HG03521 (cell line): ENCODE results near the gene CSTF1.

Source experiments
- ATAC-seq: cut with Tn5 transposase; IDR thresholded peaks from one replicate; pipeline ENCODE4 v1.9.1; 2021; ENCODE audit warnings: mild to moderate bottlenecking, moderate library complexity; ENCODE audit not compliant: unreplicated experiment

CSTF1 gene

DNA sequence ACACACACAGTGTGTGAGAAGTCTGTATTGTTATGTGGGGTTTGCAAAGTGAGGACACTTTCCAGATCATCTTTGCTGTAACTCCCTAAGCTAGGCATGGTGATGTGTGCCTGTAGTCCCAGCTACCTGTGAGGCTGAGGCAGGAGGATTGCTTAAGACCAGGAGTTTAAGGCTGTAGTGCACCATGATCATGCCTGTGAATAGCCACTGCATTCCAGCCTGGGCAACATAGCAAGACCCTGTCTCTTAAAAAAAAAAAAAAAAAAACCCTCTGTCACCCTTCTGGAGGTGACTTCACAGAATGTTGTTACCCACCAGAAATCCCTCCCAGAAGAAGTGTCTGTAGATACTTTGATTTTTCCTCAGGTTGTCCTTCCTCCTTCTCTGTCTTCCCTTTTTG, 34.5 kb downstream of the CSTF1 start:
- no peak for ATAC-seq

DNA sequence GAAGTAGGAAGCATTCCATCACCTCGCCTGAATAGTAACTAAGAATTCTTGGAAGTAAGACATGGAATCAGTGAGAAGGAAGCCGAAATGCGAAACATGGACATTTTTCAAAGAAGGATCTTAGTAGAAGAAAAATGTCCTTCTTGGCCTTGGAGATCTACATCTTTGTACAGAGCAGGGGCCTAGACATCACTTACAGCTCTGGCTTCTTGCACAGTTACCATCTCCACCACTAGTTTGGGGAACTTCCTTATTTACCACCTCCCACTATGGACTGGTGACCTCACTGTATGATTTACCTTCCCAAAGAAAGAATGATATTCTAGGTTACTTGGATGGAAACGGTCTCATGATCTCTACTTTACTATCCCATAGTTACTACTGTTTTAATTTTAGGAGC, 35.4 kb downstream of the CSTF1 start:
- ATAC-seq = no peak

DNA sequence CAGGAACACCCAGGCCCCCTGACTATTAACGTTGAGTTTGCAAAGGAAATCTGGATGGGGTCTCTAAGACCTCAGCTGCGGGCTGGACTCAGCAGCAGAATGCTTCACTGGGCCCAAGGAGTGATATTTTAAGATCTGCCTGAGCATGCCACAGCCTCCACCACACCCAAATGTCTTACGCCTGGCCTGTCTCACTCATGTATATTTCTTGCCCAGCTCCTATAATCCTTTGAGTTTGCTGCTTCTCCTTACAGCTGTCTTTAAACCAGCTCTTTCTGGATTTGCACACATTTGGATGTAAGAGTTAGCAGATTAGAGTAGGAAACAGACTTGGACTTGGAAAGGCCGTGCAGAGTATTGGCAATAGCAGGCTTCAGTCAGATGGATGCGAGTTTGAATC, 36.0 kb downstream of the CSTF1 start:
- no peak for ATAC-seq

DNA sequence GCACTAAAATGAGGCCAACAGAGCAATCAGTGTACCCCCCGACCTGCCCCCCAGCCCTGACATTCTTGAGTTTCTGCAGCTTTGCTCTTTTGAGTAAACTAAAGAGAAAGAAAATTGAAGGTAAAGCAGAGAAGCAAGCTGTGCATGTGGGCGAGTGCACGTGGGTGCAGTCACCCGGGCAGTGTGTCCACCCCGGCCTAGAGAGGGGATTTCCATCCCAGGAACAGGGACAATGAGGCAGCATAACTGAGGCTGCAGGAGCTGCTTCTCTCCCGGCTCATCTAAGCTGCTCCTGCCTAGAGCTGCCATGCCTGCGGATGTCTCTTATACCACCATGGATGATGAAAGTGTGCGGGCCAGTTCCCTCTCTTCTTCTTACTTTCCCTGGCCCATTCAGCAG, 36.4 kb downstream of the CSTF1 start:
- no peak for ATAC-seq

DNA sequence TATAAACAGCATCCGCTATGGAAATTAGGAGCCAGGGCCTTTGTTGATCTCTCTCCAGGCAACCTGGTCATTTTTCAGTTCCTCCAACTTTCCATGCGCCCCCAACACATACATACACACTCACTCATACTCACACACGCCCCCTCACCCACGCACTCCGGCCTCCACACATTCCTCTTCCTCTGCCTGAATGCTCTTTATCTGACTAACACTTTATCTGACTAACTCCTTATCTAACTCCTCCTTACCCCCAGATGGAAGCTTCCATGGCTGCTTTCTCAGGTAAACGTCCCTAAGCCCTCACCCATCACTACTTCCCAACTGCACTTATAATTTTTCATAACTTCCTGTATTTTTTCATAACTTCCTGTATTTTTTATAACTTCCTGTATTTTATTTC, 37.1 kb downstream of the CSTF1 start:
- ATAC-seq = no peak

DNA sequence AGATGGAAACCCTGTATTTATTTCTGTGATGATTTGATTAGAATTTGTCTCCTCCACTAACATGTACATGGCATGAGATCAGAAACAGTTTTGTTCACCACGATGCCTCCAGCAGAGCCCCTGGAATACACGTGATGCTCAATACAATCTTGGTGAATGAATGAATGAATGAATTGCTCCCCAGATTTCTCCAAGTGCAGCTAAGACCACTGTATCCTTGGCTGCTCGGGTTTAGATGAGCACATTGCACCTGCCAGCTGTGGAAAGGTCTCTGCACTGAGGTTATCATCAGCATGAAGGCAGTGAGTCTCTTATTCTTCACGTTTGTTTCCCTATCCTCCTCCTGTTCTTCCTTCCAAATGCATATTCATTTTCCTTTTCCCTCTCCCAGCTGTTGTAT, 37.5 kb downstream of the CSTF1 start:
- ATAC-seq = no peak

DNA sequence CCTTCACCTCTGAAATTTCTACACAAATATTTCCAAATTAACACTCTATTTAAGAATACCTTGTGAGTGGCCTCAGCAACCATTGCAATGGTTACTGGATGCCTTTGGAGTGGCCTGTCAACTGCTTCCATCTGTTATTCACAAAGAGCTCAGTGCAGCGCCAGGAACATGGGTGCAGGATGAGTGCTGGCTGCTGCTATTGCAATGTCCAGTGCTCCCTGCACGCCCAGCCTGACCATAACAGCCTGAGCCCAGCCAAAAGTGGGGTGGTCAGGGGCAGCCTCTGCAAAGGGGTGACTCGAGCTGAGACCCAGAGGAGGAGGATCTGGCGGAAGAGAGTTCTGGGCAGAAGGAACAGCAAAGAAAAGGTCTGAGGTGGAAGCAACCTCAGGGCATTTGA, 38.0 kb downstream of the CSTF1 start:
- no peak for ATAC-seq

DNA sequence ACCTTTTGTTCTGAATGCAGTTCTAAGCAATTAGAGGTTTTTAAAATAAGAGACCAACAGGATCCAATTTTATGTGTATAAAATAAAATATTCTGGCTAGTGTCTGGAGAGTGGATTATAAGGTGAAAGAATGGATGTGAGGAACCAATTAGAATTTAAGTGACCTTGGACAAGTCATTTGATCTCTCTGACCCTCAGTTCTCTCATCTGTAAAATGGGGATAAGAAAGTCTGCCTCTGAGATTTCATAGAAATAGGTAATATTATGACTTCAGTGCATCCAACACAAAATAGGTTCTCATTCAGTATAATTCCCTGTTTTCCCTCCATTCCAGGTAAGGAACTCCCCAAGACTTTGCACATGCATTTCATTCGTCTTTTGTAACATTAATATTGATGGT, 38.5 kb downstream of the CSTF1 start:
- no peak for ATAC-seq

DNA sequence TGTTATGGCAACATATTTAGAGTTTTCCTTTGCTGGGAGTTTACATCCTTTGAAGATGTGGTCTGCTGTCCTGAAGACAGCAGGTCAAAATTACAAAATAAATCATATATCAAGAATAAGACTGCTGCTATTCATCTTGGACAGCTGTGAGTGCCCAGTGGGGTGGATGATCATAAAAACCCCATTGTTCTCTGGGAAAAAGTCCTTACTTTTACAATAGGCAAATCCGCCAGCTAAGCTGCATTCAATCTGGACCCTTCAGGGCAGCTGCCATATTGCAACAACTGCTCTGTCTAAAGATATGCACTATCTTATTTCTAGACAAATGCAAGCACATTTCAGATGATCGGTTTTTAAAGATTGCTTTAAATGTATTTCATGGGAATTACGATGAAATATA, 39.0 kb downstream of the CSTF1 start:
- no peak for ATAC-seq

DNA sequence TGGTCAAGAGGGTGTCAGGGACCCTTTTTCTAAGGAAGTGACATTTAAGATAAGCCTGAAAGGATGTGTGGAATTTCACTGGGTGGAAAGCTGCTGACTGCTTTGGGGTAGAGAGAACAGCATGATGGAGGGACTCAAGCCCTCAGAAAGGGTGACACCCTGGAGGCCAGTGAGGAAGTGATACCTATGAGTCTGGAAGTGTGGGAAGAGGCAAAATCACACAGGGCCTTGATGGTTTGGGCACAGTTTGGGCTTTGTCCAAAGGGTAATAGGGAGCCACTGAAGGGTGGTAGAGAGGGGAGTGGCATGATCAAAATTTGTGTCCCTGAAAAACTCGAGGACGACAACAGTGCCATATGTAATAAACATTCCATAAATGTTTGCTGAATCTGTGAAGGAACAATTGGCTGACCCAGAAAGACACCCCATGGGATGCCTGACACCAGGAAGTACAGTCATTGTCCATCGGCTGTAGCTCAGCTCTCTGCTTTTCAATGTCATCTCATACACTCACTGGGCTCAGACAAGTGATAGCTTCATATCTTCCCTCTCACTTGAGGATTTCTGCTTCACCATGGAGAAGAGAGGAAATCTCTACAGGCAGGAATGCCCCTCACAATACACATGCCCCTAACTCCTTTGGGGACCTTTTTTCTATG, 40.9 kb downstream of the CSTF1 start:
- no peak for ATAC-seq

DNA sequence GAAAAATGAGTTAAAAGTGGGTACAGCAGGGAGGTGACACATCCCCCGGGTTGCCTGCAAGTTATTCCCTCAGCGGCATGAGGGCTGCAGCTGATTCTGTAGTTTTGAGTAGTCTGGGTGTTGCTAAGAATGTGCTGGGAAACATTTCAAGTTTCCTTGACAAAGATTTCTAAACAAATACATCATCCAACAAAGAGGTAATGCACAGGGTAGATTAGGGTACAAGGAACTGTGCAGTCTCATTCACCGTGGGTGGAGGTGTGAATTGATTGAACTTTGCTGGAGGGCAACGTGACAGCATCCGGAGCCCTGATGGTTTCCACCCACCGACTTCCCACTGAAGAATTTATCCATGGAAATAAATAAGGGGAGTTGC, 41.4 kb downstream of the CSTF1 start:
- ATAC-seq = no peak

DNA sequence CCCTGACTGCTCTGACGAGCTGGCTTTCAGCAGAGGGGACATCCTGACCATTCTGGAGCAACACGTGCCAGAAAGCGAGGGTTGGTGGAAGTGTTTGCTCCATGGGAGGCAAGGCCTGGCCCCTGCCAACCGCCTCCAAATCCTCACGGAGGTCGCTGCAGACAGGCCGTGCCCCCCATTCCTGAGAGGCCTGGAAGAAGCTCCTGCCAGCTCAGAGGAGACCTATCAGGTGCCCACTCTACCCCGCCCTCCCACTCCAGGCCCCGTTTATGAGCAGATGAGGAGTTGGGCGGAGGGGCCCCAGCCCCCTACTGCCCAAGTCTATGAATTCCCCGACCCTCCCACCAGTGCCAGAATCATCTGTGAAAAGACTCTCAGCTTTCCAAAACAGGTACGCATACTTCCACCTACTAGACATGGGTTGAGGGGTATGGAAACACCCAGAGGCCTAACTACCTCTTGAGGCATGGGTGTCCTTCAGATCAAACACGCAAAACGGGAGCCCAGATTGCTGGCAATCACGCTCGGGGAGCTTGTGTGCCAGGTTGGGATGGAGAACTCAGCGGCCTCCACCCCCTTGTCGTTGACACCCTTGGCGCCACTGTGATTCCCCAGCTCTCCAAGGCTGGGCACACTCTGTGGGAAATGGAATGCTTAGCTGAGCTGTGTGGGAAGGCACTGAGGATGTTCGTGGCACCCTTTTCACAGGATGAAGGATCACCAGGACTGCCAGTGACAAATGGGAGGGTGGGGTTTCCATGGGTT, 44.9 kb downstream of the CSTF1 start:
- no peak for ATAC-seq

DNA sequence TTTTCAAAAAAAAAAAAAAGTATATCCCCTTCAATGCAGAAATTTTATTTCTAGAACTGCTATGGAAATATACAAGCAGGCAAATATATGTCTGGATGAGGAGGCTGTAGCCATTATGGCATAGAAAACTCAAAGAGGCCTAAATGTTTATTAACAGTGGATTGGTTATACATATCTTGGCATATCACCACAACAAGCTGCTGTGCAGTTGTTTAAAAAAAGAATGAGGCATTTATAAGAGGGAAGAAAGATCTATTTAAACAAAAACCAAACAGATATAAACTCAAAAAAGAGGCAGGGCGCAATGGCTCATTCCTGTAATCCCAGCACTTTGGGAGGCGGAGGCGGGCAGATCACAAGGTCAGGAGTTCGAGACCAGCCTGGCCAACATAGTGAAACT, 45.8 kb downstream of the CSTF1 start:
- ATAC-seq = no peak

DNA sequence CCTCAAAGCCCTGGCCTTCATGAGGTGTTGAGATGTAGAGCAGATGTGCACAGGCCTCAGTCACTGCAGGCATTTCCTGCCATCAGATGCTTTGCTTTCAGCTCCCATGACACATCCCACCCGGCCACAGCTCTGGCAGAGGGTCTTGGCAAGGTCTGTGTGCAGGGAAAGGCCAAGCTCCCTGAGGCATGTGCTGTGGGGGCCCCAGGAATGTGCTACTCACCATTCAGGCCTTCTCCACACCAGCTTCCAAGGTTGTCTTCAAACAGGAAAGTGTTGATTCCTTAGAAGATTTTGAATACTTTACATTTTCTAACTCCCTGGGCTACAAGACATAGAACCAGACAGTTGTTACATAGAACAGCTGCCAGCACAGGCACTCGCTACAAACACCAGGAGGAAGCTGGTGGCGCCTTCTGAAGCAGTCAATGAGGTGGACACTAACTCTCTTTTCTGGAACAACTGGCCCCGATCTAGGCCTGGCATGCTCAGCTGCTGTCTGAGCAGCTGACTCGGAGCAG, 47.4 kb downstream of the CSTF1 start:
- no peak for ATAC-seq

DNA sequence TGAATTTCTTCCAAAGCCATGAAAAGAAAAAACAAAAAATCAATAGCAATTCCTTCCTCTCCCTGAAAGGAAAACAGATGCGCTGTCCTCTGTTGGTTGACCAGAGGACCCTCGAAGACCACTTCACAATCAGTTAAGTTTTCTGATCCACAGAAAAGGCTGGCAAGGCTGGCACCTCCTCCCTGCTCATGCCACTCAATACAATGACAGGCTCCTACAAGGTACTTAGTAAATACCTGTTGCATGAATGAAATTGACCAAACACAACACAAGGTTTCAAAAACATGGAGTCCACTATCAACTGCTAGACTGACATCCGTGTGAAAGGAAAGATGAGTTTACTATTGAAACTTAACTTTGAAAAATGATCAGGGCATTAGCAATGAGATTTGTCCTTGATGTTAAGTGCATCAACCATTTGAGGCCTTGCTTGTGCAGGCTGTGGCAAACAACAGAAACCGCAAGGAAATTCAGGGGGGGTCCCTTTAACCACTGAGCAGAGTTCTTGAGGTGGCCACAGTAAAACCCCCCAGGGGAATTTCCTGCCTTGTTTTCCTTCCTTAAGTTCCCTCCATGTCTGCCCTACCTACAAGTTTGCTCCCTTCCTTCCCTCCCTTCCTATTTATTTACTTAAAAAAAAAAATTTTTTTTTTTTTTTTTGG, 48.0 kb downstream of the CSTF1 start:
- ATAC-seq = no peak

DNA sequence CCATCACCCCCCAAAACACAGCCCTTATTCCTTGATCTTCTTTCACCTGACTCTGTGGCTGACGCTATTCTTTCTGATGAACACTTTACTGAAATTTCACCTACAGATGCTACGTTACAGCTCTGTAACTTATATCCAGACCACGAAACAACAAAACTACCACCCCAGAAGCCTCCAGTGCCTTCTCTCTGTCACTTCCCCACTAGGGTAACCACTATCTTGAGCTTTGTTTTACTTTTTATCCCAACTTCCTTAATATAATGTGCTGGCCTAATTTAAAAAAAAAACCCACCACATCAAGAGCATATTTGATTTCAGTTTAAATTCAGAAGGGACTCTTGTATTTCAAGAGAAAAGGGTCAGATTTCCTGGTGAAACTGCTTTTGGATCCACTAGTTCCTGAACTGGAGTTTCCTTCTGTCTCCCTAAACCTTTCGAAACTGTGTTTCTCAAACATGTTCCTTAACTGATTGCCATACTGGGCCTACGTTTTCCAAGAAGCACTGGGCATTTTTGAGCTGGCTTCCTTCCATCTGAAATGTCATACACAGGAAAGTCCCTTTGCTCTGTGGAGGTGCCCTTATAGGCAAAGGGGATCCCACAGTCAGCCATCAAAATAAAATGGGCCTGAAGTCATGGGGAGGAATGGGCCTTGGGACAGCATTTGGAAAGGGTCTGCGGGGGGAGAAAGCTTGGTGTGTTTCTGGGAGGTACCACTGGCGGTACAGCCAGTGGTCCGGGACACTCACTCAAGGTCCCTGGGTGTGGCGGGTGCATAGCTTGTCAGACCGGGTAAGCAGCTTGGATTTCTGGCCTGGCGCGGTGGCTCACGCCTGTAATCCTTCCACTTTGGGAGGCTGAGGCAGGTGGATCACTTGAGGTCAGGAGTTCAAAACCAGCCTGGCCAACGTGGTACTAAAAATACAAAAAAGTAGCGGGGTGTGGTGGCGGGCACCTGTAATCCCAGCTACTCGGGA, 50.2 kb downstream of the CSTF1 start:
- ATAC-seq = no peak

DNA sequence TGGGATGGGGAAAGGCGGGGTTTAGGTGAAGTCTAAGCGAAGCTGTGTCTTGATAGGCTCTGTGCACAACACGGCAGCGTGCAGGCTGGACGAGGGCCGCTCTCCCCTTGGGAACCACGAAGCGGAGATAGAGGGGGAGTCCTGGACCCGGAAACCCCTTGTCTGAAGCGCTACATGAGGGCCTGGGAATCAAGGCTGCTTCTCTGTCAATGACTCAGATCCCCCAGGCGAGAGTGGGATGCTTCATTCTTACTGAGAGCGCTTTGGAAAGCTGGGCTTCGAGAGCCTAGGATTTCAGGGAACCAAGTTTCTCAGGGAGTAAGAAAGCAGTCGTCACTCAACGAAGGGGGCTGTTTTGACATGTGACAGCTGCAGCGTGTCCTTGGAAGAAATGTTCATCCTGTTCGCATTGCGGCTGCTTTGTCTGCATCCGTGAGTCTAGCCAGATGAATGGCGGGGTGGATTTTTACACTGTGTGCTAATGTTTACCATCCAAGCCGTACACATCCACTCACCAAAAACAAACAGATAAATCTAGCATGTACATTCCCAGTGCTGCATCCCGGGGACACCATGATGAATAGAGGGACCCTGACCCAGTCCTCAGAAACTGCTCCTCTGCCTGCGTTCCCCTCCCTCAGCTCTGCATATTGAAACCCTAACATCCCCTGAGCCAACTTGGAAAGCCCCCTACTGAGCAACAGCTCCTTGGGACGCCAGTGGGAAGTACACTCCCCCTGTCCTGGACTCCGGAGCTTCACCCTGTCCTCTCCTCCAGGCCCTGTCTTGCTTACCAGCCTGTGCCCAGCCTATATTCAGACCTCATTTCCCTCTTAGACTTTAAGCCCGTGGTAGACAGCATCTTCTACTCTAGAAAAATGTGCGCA, 51.5 kb downstream of the CSTF1 start:
- no peak for ATAC-seq

DNA sequence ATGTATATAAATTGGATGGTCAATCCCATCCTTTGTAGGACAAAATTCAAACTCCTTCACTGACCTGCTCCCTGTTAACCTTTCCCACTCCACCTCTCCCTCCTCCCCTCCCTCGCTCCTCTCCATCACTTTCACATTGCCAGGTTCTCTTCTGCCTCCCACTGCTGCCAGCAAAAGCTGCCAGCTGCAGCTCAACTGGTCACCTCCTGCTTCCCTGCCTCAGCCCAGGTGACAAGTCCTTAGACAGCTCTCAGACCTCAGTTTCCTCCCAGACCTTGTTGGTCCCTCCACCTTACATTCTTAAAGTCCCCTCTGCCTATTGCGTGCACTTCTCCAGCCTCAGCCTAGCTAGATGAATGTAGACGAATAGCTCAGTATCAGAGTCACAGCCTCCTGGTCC, 52.7 kb downstream of the CSTF1 start:
- no peak for ATAC-seq

DNA sequence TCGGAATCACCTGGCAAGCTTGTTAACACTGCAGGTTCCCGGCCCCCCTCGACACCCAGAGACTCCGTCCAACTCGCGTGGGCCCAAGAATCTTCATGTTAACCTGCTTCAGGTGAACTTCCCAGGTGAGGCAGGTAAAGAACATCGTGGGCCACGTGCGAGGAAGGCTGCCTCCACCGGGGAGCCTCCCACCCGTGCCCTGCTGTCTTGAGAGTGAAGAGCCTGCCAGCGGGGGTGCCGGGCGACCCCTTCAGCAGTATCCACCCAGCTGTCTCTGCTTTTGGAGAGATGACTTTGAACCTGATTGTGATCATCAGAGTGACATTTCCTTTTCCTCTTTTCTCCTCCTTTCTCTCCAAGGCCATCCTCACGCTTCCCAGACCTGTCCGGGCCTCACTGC, 53.1 kb downstream of the CSTF1 start:
- no peak for ATAC-seq

DNA sequence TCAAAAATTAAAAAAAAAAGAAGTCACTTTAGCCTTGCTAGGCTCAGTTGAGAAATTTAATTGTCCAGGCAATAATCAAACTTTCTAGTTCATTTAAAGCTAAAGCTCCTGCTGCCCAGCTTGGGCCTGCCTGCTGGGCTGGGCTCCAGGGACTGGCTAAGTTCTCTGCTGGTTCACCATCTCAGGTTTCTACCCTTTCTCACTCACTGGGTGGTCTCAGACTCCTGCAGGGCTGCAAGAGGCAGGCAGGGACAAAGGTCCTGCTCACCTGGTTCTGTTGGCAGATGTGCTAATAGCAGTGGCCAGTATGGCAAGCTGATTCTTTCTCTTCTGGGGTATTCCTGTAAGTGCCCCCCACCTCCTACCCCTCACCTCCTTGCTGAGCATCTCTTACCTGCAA, 54.8 kb downstream of the CSTF1 start:
- no peak for ATAC-seq
